Body of pancreas (tissue), 4 donors: Measurements from ENCODE around the gene SLC25A30. TPM values are rescaled to one million over a fixed set of nuclear protein-coding genes. Genes with fewer than 3 reads are reported as not detected.
"Not testable (repeated sequence)": the region's sequence is repeated elsewhere in the genome, so short reads cannot be mapped to it uniquely, and the experiment has no call there.

Experiments
- ATAC-seq: fragments of 150-250 bp; one replicate; pipeline ENCODE4 v1.9.1; 2016
- DNase-seq, 4 donors: peaks; one replicate each; pipeline ENCODE4 v3.0.0-alpha.2; 2019
- H3K27ac ChIP-seq, 4 donors: fragments of 200-600 bp; sonication (generic); 1 replicate in 3 of 4; 2 replicates in 1 of 4; pipeline versions ENCODE4 v1.5.1 to v1.6.1; 2016 to 2019; ENCODE audit warnings: mild to moderate bottlenecking in 1 of 4, mixed read lengths in 1 of 4, moderate library complexity in 1 of 4
- H3K27me3 ChIP-seq, 2 donors: fragments of 200-600 bp; sonication (generic); one replicate each; pipeline ENCODE4 v1.6.0; 2016; ENCODE audit warnings: mild to moderate bottlenecking in 1 of 2
- H3K36me3 ChIP-seq, 2 donors: fragments of 200-600 bp; sonication (generic); replicated peaks in 1 of 2; 2 replicates each; pipeline ENCODE4 v1.5.1; 2016; ENCODE audit warnings: low read depth in 2 of 2; ENCODE audit not compliant: insufficient read depth in 1 of 2
- H3K4me1 ChIP-seq: fragments of 200-600 bp; sonication (generic); one replicate; pipeline ENCODE4 v1.6.0; 2016
- H3K4me3 ChIP-seq, 2 donors: fragments of 200-600 bp; sonication (generic); 1 replicate in 1 of 2; 2 replicates in 1 of 2; pipeline ENCODE4 v1.5.1; 2016 to 2019
- H3K9me3 ChIP-seq, 3 donors: fragments of 200-600 bp; sonication (generic); 1 replicate in 2 of 3; 2 replicates in 1 of 3; pipeline ENCODE4 v1.5.1; 2016
- POLR2A ChIP-seq, 3 donors: fragments of 450-650 bp; IDR thresholded peaks; one replicate each; pipeline ENCODE4 v1.6.1; 2016; ENCODE audit warnings: antibody characterized with exemption in 3 of 3, mild to moderate bottlenecking in 2 of 3
- WGBS, 2 donors: methylation state at CpG; one replicate each; pipeline ENCODE4 v1.1.5; 2017; 5-methylcytosine and 5-hydroxymethylcytosine counted together
- intact Hi-C: fragments of 100-400 bp; cut with DNase I; formaldehyde crosslinking; loops from one replicate; pipeline ENCODE4 v1.15.1; 2023
- total RNA-seq, 2 donors: library from RNA; depleted of rRNA; stranded (reverse); fragments of >200 nt; gene quantifications; one replicate each; pipeline ENCODE4 v1.1.0, GENCODE V29; 2016
- TF ChIP-seq, protein P1 (sequence below), 7 experiments: fragments of 450-650 bp in 4 of 7; fragments of 200-600 bp in 3 of 7; sonication (generic) in 3 of 7; IDR thresholded peaks; one replicate each; pipeline ENCODE4 v1.5.1; 2016 to 2019; ENCODE audit warnings: antibody characterized with exemption in 7 of 7

Gene SLC25A30
- total RNA-seq, 2 donors from 2014 or later: 7.3 to 10.1 TPM

DNA sequence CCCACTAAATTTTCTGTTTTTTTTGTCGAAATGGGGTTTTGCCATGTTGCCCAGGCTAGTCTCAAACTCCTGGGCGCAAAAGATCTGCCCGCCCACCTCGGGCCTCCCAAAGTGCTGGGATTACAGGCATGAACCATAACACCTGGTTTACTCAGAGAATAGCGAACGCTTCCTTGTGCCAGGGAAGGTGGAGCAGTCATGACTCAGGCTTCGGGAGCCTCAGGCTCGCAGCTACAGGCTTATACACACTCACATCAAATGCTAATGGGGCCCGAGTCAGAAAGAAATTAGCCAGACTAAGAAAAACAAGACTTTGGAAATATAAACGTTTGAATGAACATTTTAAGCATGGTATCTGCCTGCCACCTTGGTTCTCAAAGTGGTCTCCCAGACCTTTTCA lies 66.1 kb downstream of the SLC25A30 start:
- no peaks in the 10 kb centered on the region for H3K27me3 ChIP-seq
- no peak overlapping the region for H3K4me3 ChIP-seq
- ATAC-seq: no peak
- H3K4me1 ChIP-seq: no peaks in the 10 kb centered on the region
- 90% methylated on average over 10 of the region's 10 CpGs for WGBS, 2 donors
- H3K36me3 ChIP-seq: peaks cover 8% of the 10 kb centered on the region in 2 donors
- TF ChIP-seq, protein P1, sequence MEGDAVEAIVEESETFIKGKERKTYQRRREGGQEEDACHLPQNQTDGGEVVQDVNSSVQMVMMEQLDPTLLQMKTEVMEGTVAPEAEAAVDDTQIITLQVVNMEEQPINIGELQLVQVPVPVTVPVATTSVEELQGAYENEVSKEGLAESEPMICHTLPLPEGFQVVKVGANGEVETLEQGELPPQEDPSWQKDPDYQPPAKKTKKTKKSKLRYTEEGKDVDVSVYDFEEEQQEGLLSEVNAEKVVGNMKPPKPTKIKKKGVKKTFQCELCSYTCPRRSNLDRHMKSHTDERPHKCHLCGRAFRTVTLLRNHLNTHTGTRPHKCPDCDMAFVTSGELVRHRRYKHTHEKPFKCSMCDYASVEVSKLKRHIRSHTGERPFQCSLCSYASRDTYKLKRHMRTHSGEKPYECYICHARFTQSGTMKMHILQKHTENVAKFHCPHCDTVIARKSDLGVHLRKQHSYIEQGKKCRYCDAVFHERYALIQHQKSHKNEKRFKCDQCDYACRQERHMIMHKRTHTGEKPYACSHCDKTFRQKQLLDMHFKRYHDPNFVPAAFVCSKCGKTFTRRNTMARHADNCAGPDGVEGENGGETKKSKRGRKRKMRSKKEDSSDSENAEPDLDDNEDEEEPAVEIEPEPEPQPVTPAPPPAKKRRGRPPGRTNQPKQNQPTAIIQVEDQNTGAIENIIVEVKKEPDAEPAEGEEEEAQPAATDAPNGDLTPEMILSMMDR (IDR thresholded peaks at IDR 0.05): no peak
- no peak for TF ChIP-seq POLR2A (IDR thresholded peaks at IDR 0.05)
- no peak for DNase-seq
- H3K9me3 ChIP-seq: no peaks in the 10 kb centered on the region
- no peak overlapping the region for H3K27ac ChIP-seq
- intact Hi-C loops: no loop called here

DNA sequence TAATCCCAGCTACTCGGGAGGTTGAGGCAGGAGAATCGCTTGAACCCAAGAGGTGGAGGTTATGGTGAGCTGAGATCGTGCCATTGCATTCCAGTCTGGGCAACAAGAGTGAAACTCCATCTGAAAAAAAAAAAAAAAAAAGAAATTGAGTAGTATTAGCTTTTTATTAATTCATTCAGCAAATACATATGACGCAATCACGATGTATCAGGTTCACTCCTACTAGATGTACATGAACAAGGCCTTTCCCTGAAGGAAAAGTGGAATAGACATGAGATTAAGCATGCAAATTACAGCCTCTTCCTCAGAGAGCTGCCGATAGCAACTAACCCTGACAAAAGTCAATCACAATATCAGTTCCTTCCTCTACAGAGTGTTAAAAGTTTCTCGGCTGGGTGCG lies 68.0 kb downstream of the SLC25A30 start:
- no peak for TF ChIP-seq POLR2A (IDR thresholded peaks at IDR 0.05)
- TF ChIP-seq, protein P1 (IDR thresholded peaks at IDR 0.05): no peak
- DNase-seq (no peak), ATAC-seq (no peak)
- intact Hi-C loops: no loop called here
- no peak overlapping the region for H3K4me3 ChIP-seq
- H3K27me3 ChIP-seq: no peaks in the 10 kb centered on the region
- H3K27ac ChIP-seq: no peak overlapping the region
- WGBS, 2 donors: 94 to 96% methylated on average over 8 of the region's 8 CpGs
- peaks cover 8% of the 10 kb centered on the region in 2 donors for H3K36me3 ChIP-seq
- no peaks in the 10 kb centered on the region for H3K4me1 ChIP-seq
- H3K9me3 ChIP-seq: no peaks in the 10 kb centered on the region

DNA sequence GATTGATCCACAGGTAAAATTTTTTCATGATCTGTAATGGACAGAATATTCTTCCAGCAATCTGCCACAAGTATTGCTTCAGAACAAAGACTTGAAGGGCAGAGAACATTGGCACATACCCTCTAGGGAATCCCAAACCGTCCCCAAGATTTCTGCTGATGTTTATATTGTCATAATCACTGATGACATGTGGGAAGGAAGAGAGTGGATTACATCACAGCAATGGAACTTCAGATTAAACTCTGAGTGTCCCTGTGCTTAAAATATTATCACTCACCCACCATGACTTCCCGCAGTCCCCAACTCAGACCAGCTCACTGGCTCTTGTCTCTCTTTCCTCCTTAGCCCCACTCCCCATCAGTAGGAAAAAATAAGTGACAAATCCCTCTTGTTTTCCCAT lies 68.7 kb downstream of the SLC25A30 start:
- intact Hi-C loops: no loop called here
- ATAC-seq: no peak

DNA sequence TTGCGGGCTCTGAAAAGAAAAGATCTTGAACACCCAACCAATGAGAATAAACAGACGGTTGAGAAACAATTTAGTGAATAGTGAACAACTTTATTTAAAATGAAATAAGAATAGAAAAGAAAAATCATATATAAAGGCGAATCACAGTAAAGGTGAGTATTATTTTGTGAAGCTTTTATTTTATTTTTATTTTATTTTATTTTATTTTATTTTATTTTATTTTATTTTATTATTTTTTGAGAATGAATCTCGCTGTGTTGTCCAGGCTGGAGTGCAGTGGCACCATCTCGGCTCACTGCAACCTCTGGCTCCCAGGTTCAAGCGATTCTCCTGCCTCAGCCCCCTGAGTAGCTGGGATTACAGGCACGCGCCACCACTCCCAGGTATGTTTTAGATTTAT lies 74.1 kb downstream of the SLC25A30 start:
- ATAC-seq, H3K27ac ChIP-seq, H3K4me3 ChIP-seq, intact Hi-C loops, DNase-seq, H3K27me3 ChIP-seq, H3K9me3 ChIP-seq: not testable (repeated sequence)
- 96 to 99% methylated on average over 8 of the region's 8 CpGs for WGBS, 2 donors
- peaks cover 3 to 11% of the 10 kb centered on the region in 2 donors for H3K36me3 ChIP-seq
- H3K4me1 ChIP-seq: peaks cover 14% of the 10 kb centered on the region

More for the DNA sequence above, 68.7 kb downstream of the SLC25A30 start:
- Histone ChIP-seq H3K27me3 (no peaks in the 10 kb centered on the region), H3K4me1 (no peaks in the 10 kb centered on the region), H3K27ac (no peak overlapping the region), H3K36me3 (peaks cover 8% of the 10 kb centered on the region in 2 donors), H3K9me3 (no peaks in the 10 kb centered on the region), H3K4me3 (no peak overlapping the region)
- DNase-seq: no peak
- TF ChIP-seq, protein P1 (IDR thresholded peaks at IDR 0.05): no peak
- no peak for TF ChIP-seq POLR2A (IDR thresholded peaks at IDR 0.05)
- 53 to 60% methylated on average over 2 of the region's 2 CpGs for WGBS, 2 donors

Other genes with a start within 250 kb of the SLC25A30 start
- gene KCTD4, start 217.3 kb downstream of the SLC25A30 start, total RNA-seq: not detected
- 1,000 to 10,000 TPM; 1,254 to 1,787 TPM for gene TPT1, start 77.2 kb downstream of the SLC25A30 start, total RNA-seq
- 10 to 100 TPM; 49.0 to 52.7 TPM for gene COG3, start 46.6 kb upstream of the SLC25A30 start, total RNA-seq
- gene ERICH6B, start 197.4 kb upstream of the SLC25A30 start, total RNA-seq: not detected